Adrenal gland (tissue), 5 donors: Measurements from ENCODE around the gene CRADD.

Experiments
- POLR2A ChIP-seq, 2 donors: fragments of 450-650 bp; IDR thresholded peaks; one replicate each; pipeline ENCODE4 v1.6.1; 2017; ENCODE audit warnings: antibody characterized with exemption in 2 of 2, mild to moderate bottlenecking in 2 of 2, moderate library complexity in 1 of 2
- TF ChIP-seq, protein P1 (sequence below), 6 experiments: fragments of 450-650 bp in 4 of 6; fragments of 200-600 bp in 2 of 6; sonication (generic) in 1 of 6; IDR thresholded peaks; 1 replicate in 5 of 6; 2 replicates in 1 of 6; pipeline versions ENCODE4 v1.5.1 to v1.8.0; 2016 to 2021; ENCODE audit warnings: antibody characterized with exemption in 6 of 6, mild to moderate bottlenecking in 2 of 6, moderate library complexity in 1 of 6
- donor health status: DM: no; HTN: no; CAD: no.

DNA sequence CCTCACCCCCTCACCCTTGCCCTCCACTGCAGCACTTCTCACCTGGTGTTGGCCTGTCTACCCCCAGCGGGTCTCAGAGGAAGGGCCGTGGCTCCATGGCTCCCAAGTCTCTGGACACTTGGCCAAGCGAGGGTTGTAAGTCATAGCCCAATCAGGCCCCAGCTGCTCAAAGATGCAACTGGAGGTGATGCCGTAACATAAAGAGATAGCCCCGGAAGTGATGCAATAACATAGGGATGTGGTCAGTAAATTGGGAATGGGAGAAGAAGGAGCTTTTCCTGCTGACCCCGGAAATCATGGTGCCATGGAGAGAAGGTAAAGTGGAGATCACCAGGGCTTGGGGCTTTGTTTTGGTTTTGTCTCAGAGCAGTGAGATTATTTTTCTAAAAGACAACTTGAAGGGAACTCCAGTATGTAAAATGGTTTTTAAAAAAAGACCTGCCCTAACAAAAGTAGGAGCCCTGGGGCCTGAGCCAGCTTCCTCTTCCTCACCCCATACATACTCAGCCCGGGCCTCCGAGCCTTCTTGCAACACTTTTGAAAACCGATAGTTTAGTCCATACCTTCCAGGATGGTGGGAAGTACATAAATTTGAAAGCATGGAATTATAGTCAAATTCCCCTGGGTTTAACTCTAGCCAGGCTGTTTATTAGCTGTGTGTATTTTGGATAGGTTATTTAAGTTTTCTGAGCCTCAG lies 212.5 kb downstream of the CRADD start:
- no peak for TF ChIP-seq POLR2A (IDR thresholded peaks at IDR 0.05)
- TF ChIP-seq, protein P1, sequence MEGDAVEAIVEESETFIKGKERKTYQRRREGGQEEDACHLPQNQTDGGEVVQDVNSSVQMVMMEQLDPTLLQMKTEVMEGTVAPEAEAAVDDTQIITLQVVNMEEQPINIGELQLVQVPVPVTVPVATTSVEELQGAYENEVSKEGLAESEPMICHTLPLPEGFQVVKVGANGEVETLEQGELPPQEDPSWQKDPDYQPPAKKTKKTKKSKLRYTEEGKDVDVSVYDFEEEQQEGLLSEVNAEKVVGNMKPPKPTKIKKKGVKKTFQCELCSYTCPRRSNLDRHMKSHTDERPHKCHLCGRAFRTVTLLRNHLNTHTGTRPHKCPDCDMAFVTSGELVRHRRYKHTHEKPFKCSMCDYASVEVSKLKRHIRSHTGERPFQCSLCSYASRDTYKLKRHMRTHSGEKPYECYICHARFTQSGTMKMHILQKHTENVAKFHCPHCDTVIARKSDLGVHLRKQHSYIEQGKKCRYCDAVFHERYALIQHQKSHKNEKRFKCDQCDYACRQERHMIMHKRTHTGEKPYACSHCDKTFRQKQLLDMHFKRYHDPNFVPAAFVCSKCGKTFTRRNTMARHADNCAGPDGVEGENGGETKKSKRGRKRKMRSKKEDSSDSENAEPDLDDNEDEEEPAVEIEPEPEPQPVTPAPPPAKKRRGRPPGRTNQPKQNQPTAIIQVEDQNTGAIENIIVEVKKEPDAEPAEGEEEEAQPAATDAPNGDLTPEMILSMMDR (IDR thresholded peaks at IDR 0.05) = no peak
